ENCODE measurements around the gene PIP5K1B. TPM values are rescaled to one million over a fixed set of nuclear protein-coding genes. Genes with fewer than 3 reads are reported as not detected.

Gene PIP5K1B
- total and polyA plus RNA-seq, 2 of the 13 experiments (the other 11 are each of a cell fraction or from before 2014, with no cell fraction given), result 15.8 to 17.5 TPM

DNA sequence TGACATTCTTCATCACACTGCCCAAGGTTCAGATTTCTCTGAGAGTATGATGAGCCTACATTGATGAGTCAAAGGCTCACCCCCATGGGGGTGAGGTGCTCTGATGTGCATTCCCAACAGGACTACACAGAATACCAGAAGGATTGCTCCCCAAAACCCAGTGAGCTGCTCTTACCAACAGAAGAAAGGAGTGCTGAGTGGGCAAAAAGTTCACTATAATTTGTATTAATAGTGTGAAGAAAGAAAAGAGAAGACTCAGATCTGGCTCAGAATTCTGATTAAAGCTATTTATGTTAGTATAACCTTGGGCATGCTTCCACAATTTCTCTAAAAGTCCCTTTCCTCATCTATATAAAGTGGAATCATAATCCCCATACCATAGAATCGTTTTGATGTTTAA lies 262.8 kb downstream of the PIP5K1B start:
- no peaks in the 10 kb centered on the region for H3K79me2 ChIP-seq (ENCODE audit: insufficient read depth, low read length)
- H3K4me3 ChIP-seq (replicated peaks in 1 of 3; ENCODE audit: insufficient read depth in 1 of 3, low read depth in 2 of 3, low read length in 3 of 3), result no peak overlapping the region
- H3K9me3 ChIP-seq (ENCODE audit: low read length), result no peaks in the 10 kb centered on the region
- no peak for ATAC-seq
- no peak for FAIRE-seq
- H3K4me1 ChIP-seq (ENCODE audit: insufficient read depth, low read length), result peaks cover 66% of the 10 kb centered on the region
- 100% methylated on average over 1 of the region's 1 CpG for WGBS (ENCODE audit: low lambda C conversion rate)
- no peak overlapping the region for H3K4me2 ChIP-seq (ENCODE audit: low read depth, low read length)
- BruUV-seq (replicated peaks), result no TSS peak
- in situ Hi-C loops (cut with HindIII; ENCODE audit: extremely low pct_ligation_motif_present, low pct_unique_long_range_greater_than_20kb), result loop anchor here (10.0 kb wide), 1 partner anchor 183 kb away; a partner anchor contains a TSS
- DNase-seq (ENCODE audit: low spot score), result no peak
- no peak for TF ChIP-seq ZNF616 (CRISPR knock-in tag; IDR thresholded peaks at IDR 0.05; ENCODE audit: low read depth)
- peak; percentile 84 for TF ChIP-seq MAFF (IDR thresholded peaks at IDR 0.05; ENCODE audit: low read depth, low read length)
- no peak for TF ChIP-seq NR2F1 (CRISPR knock-in tag; IDR thresholded peaks at IDR 0.05)
- peak; percentile 83 to 90 for TF ChIP-seq MAFK (conservative IDR thresholded peaks at IDR 0.05 in 1 of 2, IDR thresholded peaks at IDR 0.05 in 1 of 2; ENCODE audit: low read length in 2 of 2)
- H3K27me3 ChIP-seq (ENCODE audit: control insufficient read depth in 1 of 2, insufficient read depth in 2 of 2, low read length in 2 of 2), result no peaks in the 10 kb centered on the region
- intact Hi-C loops (cut with micrococcal nuclease; ENCODE audit: unreplicated experiment), result no loop called here
- ChIA-PET POLR2A (interaction anchor here (1.8 kb wide), 1 partner anchor 16 kb away, joined by 5 read pairs; no protein-coding TSS in a partner anchor), CTCF (ENCODE audit: low intra/inter-chr PET ratio, low total read pairs) (no interaction called here)
- no peak overlapping the region for H2AFZ ChIP-seq (ENCODE audit: low read length)
- H3K9ac ChIP-seq (ENCODE audit: insufficient read depth, low read depth, low read length), result no peak overlapping the region
- H3K27ac ChIP-seq (ENCODE audit: extremely low read length, insufficient read depth, low read length), result no peak overlapping the region
- no peaks in the 10 kb centered on the region for H4K20me1 ChIP-seq (ENCODE audit: insufficient read depth, low read length)
- H3K36me3 ChIP-seq (replicated peaks in 1 of 2; ENCODE audit: control insufficient read depth in 1 of 2, insufficient read depth in 2 of 2, low read length in 2 of 2), result no peaks in the 10 kb centered on the region

DNA sequence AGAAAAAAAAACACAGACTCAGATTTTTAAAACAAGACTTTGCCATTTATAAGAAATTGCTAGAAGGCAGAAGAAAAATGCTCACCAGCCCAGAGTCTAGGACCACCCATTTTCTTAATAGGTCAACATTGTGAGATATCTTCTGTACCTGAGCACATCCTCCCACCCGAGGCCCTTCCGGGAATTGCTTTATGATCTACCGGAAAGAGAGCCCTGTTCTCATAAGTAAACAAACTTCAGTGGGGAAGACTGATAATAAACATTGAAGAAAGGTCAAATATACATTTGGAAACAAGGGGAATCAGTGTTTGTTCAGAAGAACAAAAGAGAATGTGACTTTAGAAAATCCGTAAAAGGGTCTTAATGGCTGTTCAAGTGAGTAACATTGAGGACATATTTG lies 264.5 kb downstream of the PIP5K1B start:
- 0 out of 2 replicates have a peak overlapping the region, but pooled peaks have one; percentile 10 for H3K9ac ChIP-seq (ENCODE audit: insufficient read depth, low read depth, low read length)
- DNase-seq (ENCODE audit: low spot score) (peak; percentile 88), ATAC-seq (peak; percentile 85), FAIRE-seq (peak; percentile 51)
- ChIA-PET CTCF (ENCODE audit: low intra/inter-chr PET ratio, low total read pairs) (no interaction called here), POLR2A (no interaction called here)
- no peaks in the 10 kb centered on the region for H3K36me3 ChIP-seq (replicated peaks in 1 of 2; ENCODE audit: control insufficient read depth in 1 of 2, insufficient read depth in 2 of 2, low read length in 2 of 2)
- H2AFZ ChIP-seq (ENCODE audit: low read length), result no peak overlapping the region
- WGBS (ENCODE audit: low lambda C conversion rate), result 1% methylated on average over 4 of the region's 4 CpGs
- peak overlapping the region; percentile 50 for H3K27ac ChIP-seq (ENCODE audit: extremely low read length, insufficient read depth, low read length)
- no peaks in the 10 kb centered on the region for H4K20me1 ChIP-seq (ENCODE audit: insufficient read depth, low read length)
- BruUV-seq (replicated peaks), result no TSS peak
- H3K4me2 ChIP-seq (ENCODE audit: low read depth, low read length), result peak overlapping the region; percentile 14; the same call in 1 of the 2 replicates
- no peaks in the 10 kb centered on the region for H3K9me3 ChIP-seq (ENCODE audit: low read length)
- H3K79me2 ChIP-seq (ENCODE audit: insufficient read depth, low read length), result no peaks in the 10 kb centered on the region
- peaks cover 65% of the 10 kb centered on the region for H3K4me1 ChIP-seq (ENCODE audit: insufficient read depth, low read length)
- no peak overlapping the region for H3K4me3 ChIP-seq (replicated peaks in 1 of 3; ENCODE audit: insufficient read depth in 1 of 3, low read depth in 2 of 3, low read length in 3 of 3)
- intact Hi-C loops (cut with micrococcal nuclease; ENCODE audit: unreplicated experiment), result no loop called here
- in situ Hi-C loops (cut with HindIII; ENCODE audit: extremely low pct_ligation_motif_present, low pct_unique_long_range_greater_than_20kb), result loop anchor here (10.0 kb wide), 1 partner anchor 185 kb away; a partner anchor contains a TSS
- H3K27me3 ChIP-seq (ENCODE audit: control insufficient read depth in 1 of 2, insufficient read depth in 2 of 2, low read length in 2 of 2), result no peaks in the 10 kb centered on the region
- TF ChIP-seq ZNF777 (CRISPR knock-in tag; IDR thresholded peaks at IDR 0.05) (no peak), TRIM24 (CRISPR knock-in tag; IDR thresholded peaks at IDR 0.05) (peak; percentile 71; the same call in 1 of the 2 replicates), DNMT3B (CRISPR knock-in tag; conservative IDR thresholded peaks at IDR 0.05) (no peak), ELF3 (CRISPR knock-in tag; IDR thresholded peaks at IDR 0.05) (peak; percentile 92), ARHGAP35 (CRISPR knock-in tag; IDR thresholded peaks at IDR 0.05; ENCODE audit: borderline replicate concordance) (no peak), RBM39 (IDR thresholded peaks at IDR 0.05; ENCODE audit: low read depth, low read length, poor library complexity, severe bottlenecking) (no peak)
- TF ChIP-seq, protein P1, sequence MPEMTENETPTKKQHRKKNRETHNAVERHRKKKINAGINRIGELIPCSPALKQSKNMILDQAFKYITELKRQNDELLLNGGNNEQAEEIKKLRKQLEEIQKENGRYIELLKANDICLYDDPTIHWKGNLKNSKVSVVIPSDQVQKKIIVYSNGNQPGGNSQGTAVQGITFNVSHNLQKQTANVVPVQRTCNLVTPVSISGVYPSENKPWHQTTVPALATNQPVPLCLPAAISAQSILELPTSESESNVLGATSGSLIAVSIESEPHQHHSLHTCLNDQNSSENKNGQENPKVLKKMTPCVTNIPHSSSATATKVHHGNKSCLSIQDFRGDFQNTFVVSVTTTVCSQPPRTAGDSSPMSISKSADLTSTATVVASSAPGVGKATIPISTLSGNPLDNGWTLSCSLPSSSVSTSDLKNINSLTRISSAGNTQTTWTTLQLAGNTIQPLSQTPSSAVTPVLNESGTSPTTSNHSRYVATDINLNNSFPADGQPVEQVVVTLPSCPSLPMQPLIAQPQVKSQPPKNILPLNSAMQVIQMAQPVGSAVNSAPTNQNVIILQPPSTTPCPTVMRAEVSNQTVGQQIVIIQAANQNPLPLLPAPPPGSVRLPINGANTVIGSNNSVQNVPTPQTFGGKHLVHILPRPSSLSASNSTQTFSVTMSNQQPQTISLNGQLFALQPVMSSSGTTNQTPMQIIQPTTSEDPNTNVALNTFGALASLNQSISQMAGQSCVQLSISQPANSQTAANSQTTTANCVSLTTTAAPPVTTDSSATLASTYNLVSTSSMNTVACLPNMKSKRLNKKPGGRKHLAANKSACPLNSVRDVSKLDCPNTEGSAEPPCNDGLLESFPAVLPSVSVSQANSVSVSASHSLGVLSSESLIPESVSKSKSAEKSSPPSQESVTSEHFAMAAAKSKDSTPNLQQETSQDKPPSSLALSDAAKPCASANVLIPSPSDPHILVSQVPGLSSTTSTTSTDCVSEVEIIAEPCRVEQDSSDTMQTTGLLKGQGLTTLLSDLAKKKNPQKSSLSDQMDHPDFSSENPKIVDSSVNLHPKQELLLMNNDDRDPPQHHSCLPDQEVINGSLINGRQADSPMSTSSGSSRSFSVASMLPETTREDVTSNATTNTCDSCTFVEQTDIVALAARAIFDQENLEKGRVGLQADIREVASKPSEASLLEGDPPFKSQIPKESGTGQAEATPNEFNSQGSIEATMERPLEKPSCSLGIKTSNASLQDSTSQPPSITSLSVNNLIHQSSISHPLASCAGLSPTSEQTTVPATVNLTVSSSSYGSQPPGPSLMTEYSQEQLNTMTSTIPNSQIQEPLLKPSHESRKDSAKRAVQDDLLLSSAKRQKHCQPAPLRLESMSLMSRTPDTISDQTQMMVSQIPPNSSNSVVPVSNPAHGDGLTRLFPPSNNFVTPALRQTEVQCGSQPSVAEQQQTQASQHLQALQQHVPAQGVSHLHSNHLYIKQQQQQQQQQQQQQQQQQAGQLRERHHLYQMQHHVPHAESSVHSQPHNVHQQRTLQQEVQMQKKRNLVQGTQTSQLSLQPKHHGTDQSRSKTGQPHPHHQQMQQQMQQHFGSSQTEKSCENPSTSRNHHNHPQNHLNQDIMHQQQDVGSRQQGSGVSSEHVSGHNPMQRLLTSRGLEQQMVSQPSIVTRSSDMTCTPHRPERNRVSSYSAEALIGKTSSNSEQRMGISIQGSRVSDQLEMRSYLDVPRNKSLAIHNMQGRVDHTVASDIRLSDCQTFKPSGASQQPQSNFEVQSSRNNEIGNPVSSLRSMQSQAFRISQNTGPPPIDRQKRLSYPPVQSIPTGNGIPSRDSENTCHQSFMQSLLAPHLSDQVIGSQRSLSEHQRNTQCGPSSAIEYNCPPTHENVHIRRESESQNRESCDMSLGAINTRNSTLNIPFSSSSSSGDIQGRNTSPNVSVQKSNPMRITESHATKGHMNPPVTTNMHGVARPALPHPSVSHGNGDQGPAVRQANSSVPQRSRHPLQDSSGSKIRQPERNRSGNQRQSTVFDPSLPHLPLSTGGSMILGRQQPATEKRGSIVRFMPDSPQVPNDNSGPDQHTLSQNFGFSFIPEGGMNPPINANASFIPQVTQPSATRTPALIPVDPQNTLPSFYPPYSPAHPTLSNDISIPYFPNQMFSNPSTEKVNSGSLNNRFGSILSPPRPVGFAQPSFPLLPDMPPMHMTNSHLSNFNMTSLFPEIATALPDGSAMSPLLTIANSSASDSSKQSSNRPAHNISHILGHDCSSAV (CRISPR knock-in tag; IDR thresholded peaks at IDR 0.05; ENCODE audit: borderline replicate concordance), result no peak
